ENCODE data around the gene EPM2A.
A peak's percentile ranks its signal among the peaks of the same experiment; 100 is the strongest.

GRCh38 chr6:145704143-145704781, 31.1 kb downstream of the EPM2A start:
- TF ChIP-seq CTCF (IDR thresholded peaks at IDR 0.05) (peak in 1 of 2 donors; percentile 16), POLR2A (IDR thresholded peaks at IDR 0.05) (no peak), POLR2AphosphoS5 (IDR thresholded peaks at IDR 0.05) (no peak)
